Brain microvascular endothelial cell (primary cell): ENCODE data around the gene BRINP1.

ENCODE experiments used
- DNase-seq: peaks from one replicate; pipeline ENCODE4 v3.0.0-alpha.2; 2020
- H3K27ac ChIP-seq: fragments of 250-450 bp; sonication (Bioruptor Pico); 2 replicates; pipeline ENCODE4 v1.5.1; 2020; ENCODE audit warnings: mild to moderate bottlenecking, moderate library complexity
- H3K27me3 ChIP-seq: fragments of 250-450 bp; sonication (Bioruptor Pico); replicated peaks from 2 replicates; pipeline ENCODE4 v1.5.1; 2020; ENCODE audit warnings: mild to moderate bottlenecking
- H3K36me3 ChIP-seq: fragments of 250-450 bp; sonication (Bioruptor Pico); replicated peaks from 2 replicates; pipeline ENCODE4 v1.5.1; 2020; ENCODE audit warnings: mild to moderate bottlenecking
- H3K4me3 ChIP-seq: 2 replicates; pipeline ENCODE4 v1.5.1; 2011; ENCODE audit warnings: low read depth, mild to moderate bottlenecking, control low read depth, low read length, moderate library complexity
- in situ Hi-C: cut with HindIII; loops from 2 replicates; pipeline ENCODE4 v1.10.0; 2017; ENCODE audit warnings: low sequenced_read_pairs, low pct_ligation_motif_present
- TF ChIP-seq, protein P1 (sequence below): IDR thresholded peaks from 2 replicates; pipeline ENCODE4 v1.5.1; 2011; ENCODE audit warnings: low read depth, mild to moderate bottlenecking, moderate library complexity, low read length, control low read depth, inconsistent platforms; ENCODE audit errors: missing control alignments

The BRINP1 gene

GRCh38 chr9:119282476-119283077 lies 86.7 kb downstream of the BRINP1 start:
- Histone ChIP-seq H3K27ac (no peak overlapping the region), H3K27me3 (no peaks in the 10 kb centered on the region), H3K4me3 (no peak overlapping the region), H3K36me3 (no peaks in the 10 kb centered on the region)
- TF ChIP-seq, protein P1, sequence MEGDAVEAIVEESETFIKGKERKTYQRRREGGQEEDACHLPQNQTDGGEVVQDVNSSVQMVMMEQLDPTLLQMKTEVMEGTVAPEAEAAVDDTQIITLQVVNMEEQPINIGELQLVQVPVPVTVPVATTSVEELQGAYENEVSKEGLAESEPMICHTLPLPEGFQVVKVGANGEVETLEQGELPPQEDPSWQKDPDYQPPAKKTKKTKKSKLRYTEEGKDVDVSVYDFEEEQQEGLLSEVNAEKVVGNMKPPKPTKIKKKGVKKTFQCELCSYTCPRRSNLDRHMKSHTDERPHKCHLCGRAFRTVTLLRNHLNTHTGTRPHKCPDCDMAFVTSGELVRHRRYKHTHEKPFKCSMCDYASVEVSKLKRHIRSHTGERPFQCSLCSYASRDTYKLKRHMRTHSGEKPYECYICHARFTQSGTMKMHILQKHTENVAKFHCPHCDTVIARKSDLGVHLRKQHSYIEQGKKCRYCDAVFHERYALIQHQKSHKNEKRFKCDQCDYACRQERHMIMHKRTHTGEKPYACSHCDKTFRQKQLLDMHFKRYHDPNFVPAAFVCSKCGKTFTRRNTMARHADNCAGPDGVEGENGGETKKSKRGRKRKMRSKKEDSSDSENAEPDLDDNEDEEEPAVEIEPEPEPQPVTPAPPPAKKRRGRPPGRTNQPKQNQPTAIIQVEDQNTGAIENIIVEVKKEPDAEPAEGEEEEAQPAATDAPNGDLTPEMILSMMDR = no peak
- no peak for DNase-seq
- in situ Hi-C loops = no loop called here

- H3K36me3 ChIP-seq = no peaks in the 10 kb centered on the region
- TF ChIP-seq, protein P1 = no peak
- no peaks in the 10 kb centered on the region for H3K27me3 ChIP-seq
- in situ Hi-C loops = no loop called here
- no peak for DNase-seq
- no peak overlapping the region for H3K27ac ChIP-seq
- no peak overlapping the region for H3K4me3 ChIP-seq
Measured at GRCh38 chr9:119280740-119281485, 88.3 kb downstream of the BRINP1 start.

DNA sequence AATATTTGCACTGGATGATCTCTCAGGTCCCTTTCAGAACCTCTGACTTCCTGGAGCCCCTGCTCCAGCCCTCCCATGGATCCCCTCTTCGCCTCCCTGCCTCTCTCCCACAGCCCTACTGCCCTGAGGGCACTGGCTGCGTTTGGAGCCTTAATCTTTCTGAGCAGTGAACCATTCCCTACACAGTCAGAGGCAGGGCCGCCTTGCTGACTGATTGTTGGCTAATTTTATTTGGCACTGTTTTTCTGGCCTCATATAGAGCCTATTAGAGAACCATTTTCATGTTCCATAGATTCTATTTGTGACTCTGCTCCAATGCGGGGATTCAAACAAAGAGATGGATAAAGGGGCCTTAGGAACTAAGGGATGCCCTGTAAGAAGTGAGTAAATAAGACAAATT lies 91.1 kb downstream of the BRINP1 start:
- H3K4me3 ChIP-seq = no peak overlapping the region
- no peak for DNase-seq
- no peaks in the 10 kb centered on the region for H3K27me3 ChIP-seq
- H3K36me3 ChIP-seq = no peaks in the 10 kb centered on the region
- in situ Hi-C loops = no loop called here
- no peak overlapping the region for H3K27ac ChIP-seq
- TF ChIP-seq, protein P1 = no peak

DNA sequence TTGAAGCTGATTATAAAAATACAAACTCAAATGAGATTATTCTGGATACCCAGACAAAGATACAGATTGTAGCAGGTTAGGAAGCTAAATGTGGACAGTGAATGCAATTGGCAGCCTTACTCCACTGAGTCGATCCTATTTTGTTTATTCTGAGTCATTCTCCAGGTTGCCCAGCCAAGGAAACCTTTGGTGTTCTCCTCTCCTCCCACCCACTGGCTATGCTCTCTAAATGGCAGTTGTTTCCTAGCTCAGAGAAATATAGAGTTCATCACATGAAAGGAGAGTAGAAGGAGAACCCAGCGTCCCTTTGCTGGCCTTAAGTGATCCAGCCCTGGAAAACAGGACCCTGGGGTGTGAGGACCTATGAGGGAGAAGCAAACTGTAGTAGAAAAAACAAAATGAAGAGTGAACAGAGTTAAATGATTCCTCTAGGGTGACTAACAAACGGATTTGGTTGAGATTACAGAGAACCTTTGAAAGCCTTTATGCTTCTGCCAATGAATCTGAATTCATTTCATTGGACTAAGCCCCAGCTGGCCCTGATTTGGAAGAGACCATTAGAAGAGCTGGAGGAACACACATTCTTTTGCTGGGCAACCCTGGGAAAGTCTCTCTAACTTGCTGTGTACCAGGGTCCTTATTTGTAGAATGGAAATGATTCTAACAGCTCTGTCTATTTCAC lies 95.1 kb downstream of the BRINP1 start:
- TF ChIP-seq, protein P1 = no peak

GRCh38 chr9:119273325-119273904 lies 95.8 kb downstream of the BRINP1 start:
- H3K36me3 ChIP-seq = no peaks in the 10 kb centered on the region
- H3K27ac ChIP-seq = no peak overlapping the region
- H3K4me3 ChIP-seq = no peak overlapping the region
- in situ Hi-C loops = no loop called here
- no peaks in the 10 kb centered on the region for H3K27me3 ChIP-seq
- TF ChIP-seq, protein P1 = no peak
- DNase-seq = no peak

More for the DNA sequence above, 95.1 kb downstream of the BRINP1 start:
- no peak for DNase-seq
- no peaks in the 10 kb centered on the region for H3K27me3 ChIP-seq
- H3K36me3 ChIP-seq = no peaks in the 10 kb centered on the region
- H3K4me3 ChIP-seq = no peak overlapping the region
- in situ Hi-C loops = no loop called here
- H3K27ac ChIP-seq = no peak overlapping the region
